ENCODE results near the gene PRSS8.

Gene PRSS8

DNA sequence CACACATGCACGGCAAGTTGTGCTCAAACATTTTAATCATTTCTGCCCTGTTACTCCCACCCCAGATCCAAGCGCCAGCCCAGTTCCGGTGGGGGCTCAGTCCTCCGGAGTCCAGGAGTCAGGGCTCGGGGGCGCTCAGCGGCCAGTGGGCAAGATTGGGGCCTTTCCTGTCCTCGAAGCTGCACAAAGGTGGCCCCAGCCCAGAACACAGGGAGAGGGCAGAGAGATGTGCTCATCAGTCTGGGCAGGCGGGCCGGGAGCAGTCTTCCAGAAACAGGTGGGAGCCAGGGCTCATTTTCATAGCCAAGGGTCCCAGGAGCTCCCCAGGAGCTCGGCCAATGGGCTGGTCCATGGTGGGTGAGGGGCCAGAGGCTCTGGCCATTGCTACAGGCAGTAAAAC, 4.1 kb downstream of the PRSS8 start:
- in situ Hi-C loops (cut with MboI; ENCODE audit: low pct_unique_long_range_greater_than_20kb, low sequenced_read_pairs), result no loop called here
- no peak for DNase-seq

DNA sequence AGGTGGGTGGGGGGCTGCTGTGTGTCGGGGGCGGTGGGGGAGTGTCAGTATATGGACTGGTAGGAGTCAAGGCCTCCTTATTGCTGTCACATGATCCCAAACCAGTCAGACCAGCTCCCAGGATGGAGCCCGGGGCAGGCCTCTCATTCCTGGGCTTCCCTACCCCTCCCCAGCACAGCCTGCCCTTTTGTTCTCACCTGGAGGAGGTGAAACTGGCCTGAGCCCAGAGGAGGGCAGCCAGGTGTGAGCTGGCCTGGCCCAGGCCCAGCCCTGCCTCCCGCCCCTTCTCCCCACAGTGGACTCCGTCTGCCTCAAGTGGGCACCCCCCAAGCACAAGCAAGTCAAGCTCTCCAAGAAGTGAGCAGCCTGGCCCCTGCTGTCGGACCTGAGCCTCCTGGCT, 4.6 kb downstream of the PRSS8 start:
- DNase-seq, result no peak
- in situ Hi-C loops (cut with MboI; ENCODE audit: low pct_unique_long_range_greater_than_20kb, low sequenced_read_pairs), result no loop called here

DNA sequence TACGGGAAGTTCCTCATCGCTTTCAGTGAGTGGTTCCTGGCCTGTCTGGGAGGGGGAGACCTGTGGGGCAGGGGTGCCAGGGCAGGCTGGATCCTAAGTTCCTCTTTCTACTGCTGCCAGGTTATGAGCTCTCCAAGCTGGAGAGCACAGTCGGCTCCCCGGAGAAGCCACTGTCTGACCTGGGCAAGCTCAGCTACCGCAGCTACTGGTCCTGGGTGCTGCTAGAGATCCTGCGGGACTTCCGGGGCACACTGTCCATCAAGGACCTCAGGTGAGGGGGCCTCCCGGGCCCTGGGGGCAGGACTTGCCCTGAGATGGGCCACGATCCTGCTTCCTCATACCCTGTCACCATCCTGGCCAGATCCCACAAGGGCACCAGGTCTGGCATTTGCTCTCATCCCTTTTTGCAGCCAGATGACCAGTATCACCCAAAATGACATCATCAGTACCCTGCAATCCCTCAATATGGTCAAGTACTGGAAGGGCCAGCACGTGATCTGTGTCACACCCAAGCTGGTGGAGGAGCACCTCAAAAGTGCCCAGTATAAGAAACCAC, 5.1 kb downstream of the PRSS8 start:
- in situ Hi-C loops (cut with MboI; ENCODE audit: low pct_unique_long_range_greater_than_20kb, low sequenced_read_pairs), result no loop called here
- DNase-seq, result no peak

DNA sequence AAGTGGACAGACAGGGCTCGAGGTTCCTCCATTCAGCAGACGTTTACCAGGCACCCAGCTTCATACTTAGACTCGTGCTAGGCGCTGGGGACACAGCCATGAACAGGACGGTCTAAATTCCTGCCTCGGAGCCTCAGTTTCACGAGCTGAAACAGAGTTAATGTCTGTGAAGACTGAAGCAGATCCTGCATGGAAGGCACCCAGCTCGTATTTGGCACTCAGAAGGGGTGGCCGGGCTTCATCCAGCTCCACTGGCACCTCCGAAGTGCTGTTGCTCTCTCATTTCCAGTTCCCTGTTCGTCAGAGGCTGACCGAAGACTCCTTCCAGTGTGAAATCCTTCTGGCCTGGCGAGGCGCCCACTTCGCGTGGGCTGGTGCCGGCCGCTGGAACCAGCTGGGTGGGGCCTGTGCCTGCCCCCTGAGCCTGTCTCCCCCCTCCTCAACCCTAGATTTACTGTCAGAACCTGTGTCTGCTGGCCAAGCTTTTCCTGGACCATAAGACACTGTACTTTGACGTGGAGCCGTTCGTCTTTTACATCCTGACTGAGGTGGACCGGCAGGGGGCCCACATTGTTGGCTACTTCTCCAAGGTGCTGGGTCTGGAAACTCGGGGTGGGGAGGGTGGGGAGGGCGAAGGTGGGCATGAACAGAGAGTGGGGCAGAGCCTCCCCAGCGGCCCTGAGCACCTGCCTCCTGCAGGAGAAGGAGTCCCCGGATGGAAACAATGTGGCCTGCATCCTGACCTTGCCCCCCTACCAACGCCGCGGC, 5.8 kb downstream of the PRSS8 start:
- in situ Hi-C loops (cut with MboI; ENCODE audit: low pct_unique_long_range_greater_than_20kb, low sequenced_read_pairs), result no loop called here
- DNase-seq, result no peak

DNA sequence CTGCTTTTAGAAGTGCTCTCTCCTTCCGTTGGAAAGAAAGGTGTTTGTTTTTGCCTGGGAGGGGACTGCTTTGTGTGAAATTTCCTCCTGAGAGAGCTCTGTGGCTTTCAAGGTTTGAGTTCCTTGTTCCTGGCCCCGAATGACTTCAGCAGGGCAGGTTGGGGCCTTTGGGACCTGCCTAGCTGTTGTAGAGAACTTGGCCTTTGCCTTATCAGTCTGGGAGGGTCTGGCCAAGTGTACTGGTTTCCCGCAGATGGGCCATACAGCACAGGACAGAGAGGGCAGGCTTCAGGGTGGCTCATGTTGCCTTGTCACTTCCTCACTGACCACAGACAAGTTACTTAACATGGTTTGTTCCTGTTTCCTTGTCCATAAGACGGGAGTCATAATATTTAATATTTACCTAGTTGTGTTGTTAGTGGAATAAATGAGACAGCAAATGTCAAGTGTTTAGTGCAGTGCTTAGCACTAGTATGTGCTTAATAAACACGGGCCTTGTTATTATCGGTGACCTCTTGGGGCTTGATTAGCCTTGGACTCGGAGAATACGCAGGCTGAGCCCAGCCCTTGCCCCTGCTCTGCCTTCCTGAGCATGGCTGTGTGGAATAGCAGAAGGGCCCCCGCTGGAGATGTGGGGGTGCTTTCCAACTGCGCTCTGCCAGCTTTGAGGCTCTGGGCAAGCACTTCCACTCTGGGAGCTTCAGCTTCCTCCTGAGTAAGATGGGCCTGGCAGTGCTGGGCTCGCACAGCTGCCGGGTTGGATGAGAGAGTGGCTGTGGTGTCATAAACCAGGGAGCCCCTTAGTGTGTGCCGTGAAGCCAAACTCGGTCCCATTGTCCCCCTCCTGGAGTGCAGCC, 6.6 kb downstream of the PRSS8 start:
- in situ Hi-C loops (cut with MboI; ENCODE audit: low pct_unique_long_range_greater_than_20kb, low sequenced_read_pairs), result no loop called here
- peak; percentile 90 for DNase-seq

DNA sequence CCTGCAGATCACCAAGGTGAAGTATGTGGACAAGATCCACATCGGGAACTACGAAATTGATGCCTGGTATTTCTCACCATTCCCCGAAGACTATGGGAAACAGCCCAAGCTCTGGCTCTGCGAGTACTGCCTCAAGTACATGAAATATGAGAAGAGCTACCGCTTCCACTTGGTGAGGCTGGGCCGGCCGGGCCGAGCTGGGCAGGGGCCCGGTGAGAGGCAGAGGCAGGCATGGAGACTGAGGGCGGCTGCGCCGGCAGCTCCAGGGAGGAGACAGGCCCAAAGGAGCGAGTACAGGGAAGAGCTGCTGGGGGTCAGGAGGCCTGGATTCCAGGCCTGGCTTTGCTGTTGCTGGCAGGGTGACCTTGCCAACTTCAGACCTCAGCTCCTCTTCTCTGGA, 8.3 kb downstream of the PRSS8 start:
- in situ Hi-C loops (cut with MboI; ENCODE audit: low pct_unique_long_range_greater_than_20kb, low sequenced_read_pairs), result no loop called here
- no peak for DNase-seq

DNA sequence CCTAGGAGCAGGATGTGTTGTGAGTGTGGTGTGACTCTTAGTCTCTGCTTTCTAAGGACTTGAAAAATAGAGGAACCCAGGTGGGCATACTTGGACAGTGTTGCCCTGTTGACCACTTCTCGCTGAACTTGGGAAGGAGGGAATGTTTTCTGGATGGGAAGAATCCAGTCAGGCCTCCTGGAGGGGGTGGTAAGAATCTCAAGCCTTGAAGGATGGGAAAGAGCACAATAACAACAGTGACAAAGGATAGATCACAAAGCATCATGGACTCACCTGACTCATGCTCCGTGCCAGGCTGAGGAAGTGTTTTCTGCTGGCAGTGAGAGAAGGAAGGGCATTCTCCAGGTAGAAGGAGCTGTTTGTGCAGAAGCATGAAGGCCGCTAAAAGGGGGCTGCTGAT, 9.7 kb downstream of the PRSS8 start:
- in situ Hi-C loops (cut with MboI; ENCODE audit: low pct_unique_long_range_greater_than_20kb, low sequenced_read_pairs), result no loop called here
- no peak for DNase-seq

DNA sequence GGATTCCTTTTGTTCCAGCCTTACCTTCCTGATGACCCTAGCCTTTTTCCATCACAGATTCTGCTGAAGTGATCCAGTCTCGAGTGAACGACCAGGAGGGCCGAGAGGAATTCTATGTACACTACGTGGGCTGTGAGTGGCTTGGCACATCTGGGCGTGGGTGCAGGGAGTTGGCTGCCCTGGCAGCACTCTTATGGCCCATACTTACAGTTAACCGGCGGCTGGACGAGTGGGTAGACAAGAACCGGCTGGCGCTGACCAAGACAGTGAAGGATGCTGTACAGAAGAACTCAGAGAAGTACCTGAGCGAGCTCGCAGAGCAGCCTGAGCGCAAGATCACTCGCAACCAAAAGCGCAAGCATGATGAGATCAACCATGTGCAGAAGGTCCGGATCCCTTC, 15.4 kb downstream of the PRSS8 start:
- in situ Hi-C loops (cut with MboI; ENCODE audit: low pct_unique_long_range_greater_than_20kb, low sequenced_read_pairs), result no loop called here
- no peak for DNase-seq

DNA sequence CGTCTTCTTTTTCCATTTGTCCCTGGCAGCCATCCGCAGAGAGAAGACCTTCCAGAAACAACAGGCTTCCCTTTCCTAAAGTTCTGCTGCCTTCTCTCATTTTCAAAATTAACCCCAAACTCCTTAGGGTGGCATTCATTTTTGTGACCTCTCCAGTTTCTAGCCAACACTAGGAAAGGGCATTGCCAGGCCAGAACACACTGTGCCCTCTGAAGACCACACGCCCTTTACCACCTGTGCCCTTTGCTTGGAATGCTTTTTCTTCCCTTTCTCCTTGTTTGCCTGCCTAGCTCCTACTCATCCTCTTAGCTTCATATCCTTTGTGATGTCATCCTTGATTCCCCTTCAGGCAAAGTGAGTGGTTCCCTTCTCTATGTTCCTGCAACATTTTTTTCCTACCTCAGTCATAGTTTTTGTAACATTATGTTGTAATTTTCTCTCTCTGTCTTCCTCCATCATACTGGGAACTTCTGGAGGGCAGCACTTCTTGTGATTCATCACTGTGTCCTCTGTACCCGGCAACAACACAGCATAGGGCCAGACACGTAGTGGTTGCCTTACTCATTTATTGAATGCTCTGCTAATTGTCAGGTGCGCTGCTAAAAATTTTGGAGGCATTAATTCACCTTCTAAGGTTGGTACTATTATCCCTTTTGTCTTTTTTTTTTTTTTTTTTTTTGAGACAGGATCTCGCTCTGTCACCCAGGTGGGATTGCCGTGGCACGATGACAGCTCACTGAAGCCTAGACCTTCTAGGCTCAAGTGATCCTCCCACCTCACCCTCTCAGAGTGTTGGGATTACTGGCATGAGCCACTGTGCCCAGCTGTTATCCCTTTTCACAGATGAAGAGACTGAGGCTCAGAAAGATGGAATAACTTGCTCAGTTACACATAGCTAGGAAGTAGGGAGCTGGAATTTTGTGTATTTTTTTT, 17.0 kb downstream of the PRSS8 start:
- no peak for DNase-seq
- in situ Hi-C loops (cut with MboI; ENCODE audit: low pct_unique_long_range_greater_than_20kb, low sequenced_read_pairs), result no loop called here

DNA sequence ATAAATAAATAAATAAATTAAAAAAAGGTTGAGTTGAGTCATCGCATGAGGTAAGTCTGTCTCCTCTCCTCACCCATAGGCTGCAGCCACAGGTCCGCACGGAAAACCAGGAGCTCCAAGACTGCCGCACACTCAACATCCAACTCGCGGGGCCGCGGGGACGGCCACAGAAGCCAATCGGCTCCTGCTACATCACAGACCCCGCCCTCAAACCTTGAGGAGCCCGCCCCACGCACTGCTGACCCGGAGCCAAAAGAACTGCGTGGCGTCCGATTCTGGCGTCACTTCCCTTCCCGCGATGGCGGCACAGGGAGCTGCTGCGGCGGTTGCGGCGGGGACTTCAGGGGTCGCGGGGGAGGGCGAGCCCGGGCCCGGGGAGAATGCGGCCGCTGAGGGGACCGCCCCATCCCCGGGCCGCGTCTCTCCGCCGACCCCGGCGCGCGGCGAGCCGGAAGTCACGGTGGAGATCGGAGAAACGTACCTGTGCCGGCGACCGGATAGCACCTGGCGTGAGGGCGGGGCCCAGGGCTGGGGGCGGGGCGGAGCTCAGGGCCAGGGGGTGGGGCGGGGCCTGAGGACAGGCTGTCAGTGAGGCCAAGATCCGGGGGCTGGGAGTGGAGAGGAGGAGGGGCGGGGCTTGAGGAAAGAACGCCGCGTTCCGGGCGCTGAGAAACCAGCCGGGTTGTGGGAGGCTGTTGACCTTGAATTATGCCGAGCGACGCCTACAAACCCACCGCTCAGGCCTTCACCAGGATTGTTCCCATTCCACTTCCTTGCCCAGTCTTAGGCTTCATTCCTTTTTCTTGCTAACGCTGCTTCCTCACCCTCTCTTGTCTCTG, 17.9 kb downstream of the PRSS8 start, which contains the start of gene KAT8:
Gene KAT8 (plus strand): TSS at position 281 of the 839 bp plus-strand sequence. CDS start 18 bp downstream, at position 299.
- in situ Hi-C loops (cut with MboI; ENCODE audit: low pct_unique_long_range_greater_than_20kb, low sequenced_read_pairs), result no loop called here
- DNase-seq, result peak; percentile 98

DNA sequence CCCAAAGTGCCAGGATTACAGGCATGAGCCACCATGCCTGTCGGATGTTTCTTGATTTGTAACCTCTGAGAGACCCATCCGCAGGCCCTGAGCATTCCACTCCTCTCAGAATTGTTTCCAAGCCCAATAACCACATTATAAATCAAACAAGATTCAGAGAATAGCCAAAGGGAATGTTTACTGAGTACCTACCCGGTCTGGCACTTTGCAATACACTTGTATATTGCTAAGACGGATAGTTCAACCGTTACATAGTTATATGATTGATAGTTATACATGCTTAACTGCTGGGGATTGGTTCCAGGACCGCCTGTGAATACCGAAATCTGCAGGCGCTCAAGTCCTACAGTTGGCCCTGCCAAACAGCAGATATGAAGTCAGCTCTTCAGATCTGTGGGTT, 21.1 kb downstream of the PRSS8 start:
- in situ Hi-C loops (cut with MboI; ENCODE audit: low pct_unique_long_range_greater_than_20kb, low sequenced_read_pairs), result no loop called here
- DNase-seq, result no peak

DNA sequence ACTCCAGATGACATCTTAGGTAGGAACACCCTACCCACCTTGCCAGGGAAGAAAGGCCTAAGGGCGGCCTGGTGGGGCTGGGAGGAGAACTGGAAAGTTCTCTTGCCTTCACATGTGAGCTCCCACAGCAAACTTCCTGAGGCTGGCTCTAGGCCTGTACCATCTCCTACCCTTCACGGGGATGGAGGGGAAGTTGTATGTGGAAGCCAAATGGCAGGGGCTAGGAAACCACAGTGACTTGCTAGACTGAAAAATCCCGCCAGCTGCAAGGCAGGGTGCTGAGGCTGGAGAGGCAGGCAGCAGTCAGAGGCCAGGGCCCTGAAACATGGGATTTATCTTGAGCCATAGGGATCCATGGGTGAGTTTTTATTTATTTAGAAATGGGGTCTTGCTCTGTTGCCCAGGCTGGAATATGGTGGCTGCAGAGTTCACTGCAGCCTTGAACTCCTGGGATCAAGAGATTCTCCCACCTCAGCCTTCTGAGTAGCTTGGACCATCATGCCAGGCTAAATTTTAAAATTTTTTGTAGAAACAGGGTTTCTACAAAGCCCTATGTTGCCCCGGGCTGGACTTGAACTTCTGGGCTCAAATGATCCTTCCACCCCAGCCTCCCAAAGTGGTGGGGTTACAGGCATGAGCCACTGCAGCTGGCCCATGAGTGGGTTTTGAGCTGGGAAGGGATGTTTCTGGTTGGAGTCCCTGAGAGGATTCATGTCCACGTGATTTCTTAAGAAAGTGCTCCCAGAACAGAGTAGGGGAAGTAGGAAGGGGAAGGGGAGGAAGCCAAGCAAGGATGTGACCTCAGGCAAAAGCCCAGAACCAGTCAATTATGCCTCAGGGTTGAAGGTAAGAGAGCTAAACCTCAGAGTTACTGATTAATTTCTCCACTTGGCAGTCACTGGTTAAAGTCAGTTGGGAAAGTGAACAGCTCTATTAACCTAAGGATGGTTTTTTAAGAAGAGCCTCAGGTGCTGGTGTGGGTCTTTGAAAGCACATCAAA, 22.1 kb downstream of the PRSS8 start:
- peak; percentile 67 for DNase-seq
- in situ Hi-C loops (cut with MboI; ENCODE audit: low pct_unique_long_range_greater_than_20kb, low sequenced_read_pairs), result no loop called here

DNA sequence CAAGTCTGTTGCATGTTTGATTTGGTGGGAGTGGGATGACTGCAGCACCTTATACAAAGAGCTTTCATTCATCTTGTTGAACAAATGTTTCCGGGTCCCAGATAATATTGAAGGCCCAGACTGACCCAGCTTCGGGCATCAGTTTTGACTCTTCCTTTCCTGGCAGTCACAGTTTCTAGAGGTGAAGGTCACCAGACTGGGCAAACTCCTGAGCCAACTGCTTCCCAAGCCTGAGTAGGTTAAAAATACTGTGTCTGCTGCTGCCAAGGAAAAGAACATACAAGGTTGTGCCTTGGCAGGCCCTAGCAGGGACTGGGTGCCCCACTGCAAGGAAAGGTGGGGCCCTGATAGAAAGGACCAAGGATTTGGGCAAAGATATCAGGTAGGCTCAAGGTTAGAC, 22.8 kb downstream of the PRSS8 start:
- in situ Hi-C loops (cut with MboI; ENCODE audit: low pct_unique_long_range_greater_than_20kb, low sequenced_read_pairs), result no loop called here
- no peak for DNase-seq

DNA sequence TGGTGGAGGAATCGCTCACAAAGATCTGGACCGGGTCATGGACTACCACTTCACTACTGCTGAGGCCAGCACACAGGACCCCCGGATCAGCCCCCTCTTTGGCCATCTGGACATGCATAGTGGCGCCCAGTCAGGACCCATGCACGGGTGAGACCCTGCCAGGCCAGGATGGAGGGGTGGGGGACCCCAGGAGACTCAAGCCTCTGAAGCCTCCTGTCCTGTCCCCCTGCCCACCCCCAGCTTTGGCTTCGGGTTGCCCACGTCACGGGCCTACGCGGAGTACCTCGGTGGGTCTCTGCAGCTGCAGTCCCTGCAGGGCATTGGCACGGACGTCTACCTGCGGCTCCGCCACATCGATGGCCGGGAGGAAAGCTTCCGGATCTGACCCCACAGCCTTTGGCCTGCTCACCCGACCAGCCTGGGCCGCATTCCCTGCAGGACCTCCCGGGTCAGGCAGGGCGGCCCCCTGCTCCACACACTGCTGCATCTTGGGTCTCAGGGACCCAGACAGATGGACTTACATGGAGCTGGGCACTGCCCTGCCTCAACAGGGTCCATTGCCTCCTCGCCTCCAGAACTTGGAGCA, 23.6 kb downstream of the PRSS8 start:
- no peak for DNase-seq
- in situ Hi-C loops (cut with MboI; ENCODE audit: low pct_unique_long_range_greater_than_20kb, low sequenced_read_pairs), result no loop called here

DNA sequence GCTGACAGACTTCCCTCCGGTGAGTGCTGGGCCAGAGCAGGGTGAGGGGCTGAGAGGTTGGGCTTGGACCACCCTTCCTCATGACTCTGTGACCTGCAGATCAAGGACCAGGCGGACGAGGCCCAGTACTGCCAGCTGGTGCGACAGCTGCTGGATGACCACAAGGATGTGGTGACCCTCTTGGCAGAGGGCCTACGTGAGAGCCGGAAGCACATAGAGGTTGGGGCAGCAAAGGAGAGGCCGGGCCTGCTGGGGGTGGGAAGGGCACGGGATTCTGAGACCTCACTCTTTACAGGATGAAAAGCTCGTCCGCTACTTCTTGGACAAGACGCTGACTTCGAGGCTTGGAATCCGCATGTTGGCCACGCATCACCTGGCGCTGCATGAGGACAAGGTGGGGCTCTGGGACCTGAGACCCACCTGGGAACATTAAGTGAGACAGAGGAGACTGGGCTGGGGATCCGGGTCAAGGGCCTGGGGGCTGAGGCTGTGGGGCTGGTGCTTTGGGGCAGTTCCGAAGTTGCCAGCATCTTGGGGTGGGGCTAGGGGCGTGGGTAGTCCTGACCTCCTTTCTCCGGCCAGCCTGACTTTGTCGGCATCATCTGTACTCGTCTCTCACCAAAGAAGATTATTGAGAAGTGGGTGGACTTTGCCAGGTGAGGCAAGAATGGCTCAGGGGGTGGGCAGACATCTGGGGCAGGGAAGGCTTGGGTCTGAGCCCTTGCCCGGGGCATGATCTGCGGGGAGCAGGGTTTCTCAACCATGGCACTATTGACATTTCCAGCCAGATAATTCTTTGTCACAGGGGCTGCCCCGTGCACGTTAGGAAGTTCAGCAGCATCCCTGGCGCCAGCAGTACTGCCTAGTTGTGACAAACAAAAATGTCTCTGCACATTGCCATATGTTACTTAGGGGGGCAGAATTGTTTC, 25.2 kb downstream of the PRSS8 start:
- no peak for DNase-seq
- in situ Hi-C loops (cut with MboI; ENCODE audit: low pct_unique_long_range_greater_than_20kb, low sequenced_read_pairs), result no loop called here

DNA sequence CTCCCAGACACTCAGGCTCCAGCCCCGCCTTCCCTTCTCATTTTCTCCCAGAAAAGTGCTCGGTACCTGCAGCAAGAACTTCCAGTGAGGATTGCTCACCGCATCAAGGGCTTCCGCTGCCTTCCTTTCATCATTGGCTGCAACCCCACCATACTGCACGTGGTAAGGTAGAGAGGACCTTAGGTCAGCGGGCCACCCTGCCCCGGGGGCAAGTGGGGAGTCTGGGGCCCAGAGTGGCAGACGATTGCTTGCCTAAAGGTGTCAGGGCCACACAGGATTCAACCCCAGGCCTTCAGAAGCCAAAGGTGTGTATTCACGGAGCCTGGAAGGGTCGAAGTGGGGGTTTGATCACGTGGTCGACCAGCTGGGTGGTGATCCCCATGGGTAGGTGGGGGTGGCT, 25.9 kb downstream of the PRSS8 start:
- no peak for DNase-seq
- in situ Hi-C loops (cut with MboI; ENCODE audit: low pct_unique_long_range_greater_than_20kb, low sequenced_read_pairs), result no loop called here

Measured in KBM-7 (cell line).